SK-N-SH (cell line): ENCODE measurements around the gene EIF2S1. TPM values are rescaled to one million over a fixed set of nuclear protein-coding genes. Genes with fewer than 3 reads are reported as not detected.

Experiments used
- CTCF ChIA-PET: fragments of 300-600, 350-600 bp; formaldehyde crosslinking; extraction: SDS; loops from one replicate; lab custom pipeline; 2021; lab: Yijun Ruan, JAX
- POLR2A ChIA-PET: fragments of 350-600 bp; sonication (Branson Sonifier 250); formaldehyde crosslinking; extraction: SDS; loops from one replicate; lab custom pipeline; 2020; ENCODE audit warnings: antibody characterized with exemption, inconsistent platforms; lab: Yijun Ruan, JAX
- DNase-seq: peaks from one replicate; pipeline ENCODE4 v3.0.0; 2012
- H2AFZ ChIP-seq: fragments of 200-600 bp; sonication (generic); 2 replicates; pipeline ENCODE4 v1.8.1; 2016; ENCODE audit warnings: antibody characterized with exemption, mild to moderate bottlenecking, low read depth
- H3F3A ChIP-seq: fragments of 200-600 bp; sonication (generic); replicated peaks from 2 replicates; pipeline ENCODE3; 2016; ENCODE audit warnings: antibody characterized with exemption, mild to moderate bottlenecking; ENCODE audit not compliant: insufficient read depth
- H3K27ac ChIP-seq, 2 experiments: fragments of 200-500 bp in 1 of 2; fragments of 200-600 bp in 1 of 2; sonication (Bioruptor generic) in 1 of 2; sonication (generic), shearing (Covaris generic) in 1 of 2; 2 replicates each; pipeline versions ENCODE4 v1.5.1 to v1.6.1; 2014 to 2016; ENCODE audit warnings: low read depth in 2 of 2, inconsistent platforms in 1 of 2, low read length in 1 of 2, mild to moderate bottlenecking in 1 of 2, mixed read lengths in 1 of 2
- H3K27me3 ChIP-seq: fragments of 200-600 bp; sonication (generic), shearing (Covaris generic); 2 replicates; pipeline ENCODE4 v1.6.1; 2016; ENCODE audit warnings: mixed run types; ENCODE audit not compliant: insufficient read depth
- H3K36me3 ChIP-seq, 2 experiments: fragments of 200-500 bp in 1 of 2; fragments of 200-600 bp in 1 of 2; sonication (Bioruptor generic) in 1 of 2; sonication (generic) in 1 of 2; replicated peaks in 1 of 2; 2 replicates each; pipeline versions ENCODE3 to v1.5.1; 2014 to 2016; ENCODE audit warnings: low read length in 1 of 2, mild to moderate bottlenecking in 1 of 2; ENCODE audit not compliant: insufficient read depth in 2 of 2, control insufficient read depth in 1 of 2
- H3K4me1 ChIP-seq, 2 experiments: fragments of 200-500 bp in 1 of 2; fragments of 200-600 bp in 1 of 2; sonication (Bioruptor generic) in 1 of 2; sonication (generic), shearing (Covaris generic) in 1 of 2; 2 replicates each; pipeline versions ENCODE4 v1.5.1 to v1.6.1; 2014 to 2016; ENCODE audit warnings: low read depth in 1 of 2, low read length in 1 of 2, mixed run types in 1 of 2; ENCODE audit not compliant: insufficient read depth in 2 of 2, control insufficient read depth in 1 of 2
- H3K4me2 ChIP-seq: fragments of 200-600 bp; sonication (generic), shearing (Covaris generic); 2 replicates; pipeline ENCODE4 v1.6.1; 2017; ENCODE audit warnings: mixed run types
- H3K4me3 ChIP-seq, 2 experiments: fragments of 200-500 bp in 1 of 2; fragments of 200-600 bp in 1 of 2; sonication (Bioruptor generic) in 1 of 2; sonication (generic), shearing (Covaris generic) in 1 of 2; 2 replicates each; pipeline versions ENCODE4 v1.5.1 to v1.8.1; 2014 to 2016; ENCODE audit warnings: low read depth in 2 of 2, inconsistent platforms in 1 of 2, low read length in 1 of 2, mild to moderate bottlenecking in 1 of 2, mixed read lengths in 1 of 2, moderate library complexity in 1 of 2
- H3K79me2 ChIP-seq: fragments of 200-600 bp; sonication (generic); 2 replicates; pipeline ENCODE4 v1.8.1; 2017; ENCODE audit warnings: mild to moderate bottlenecking; ENCODE audit not compliant: insufficient read depth
- H3K9ac ChIP-seq: fragments of 200-600 bp; sonication (generic); 2 replicates; pipeline ENCODE4 v1.6.1; 2017; ENCODE audit warnings: mixed run types
- H3K9me2 ChIP-seq: fragments of 200-600 bp; sonication (generic); 2 replicates; pipeline ENCODE4 v1.6.1; 2017; ENCODE audit warnings: mixed run types
- H3K9me3 ChIP-seq: fragments of 200-600 bp; sonication (generic); 2 replicates; pipeline ENCODE4 v1.6.1; 2017; ENCODE audit warnings: mixed run types, mild to moderate bottlenecking, moderate library complexity
- H4K20me1 ChIP-seq: fragments of 200-600 bp; sonication (generic); 2 replicates; pipeline ENCODE4 v1.6.1; 2017; ENCODE audit warnings: mild to moderate bottlenecking, mixed run types; ENCODE audit not compliant: insufficient read depth
- ELF1 ChIP-seq: IDR thresholded peaks from 2 replicates; pipeline ENCODE4 v1.4.0; 2012
- EZH2phosphoT487 ChIP-seq: fragments of 200-600 bp; sonication (generic); IDR thresholded peaks from 2 replicates; pipeline ENCODE4 v1.6.1; 2017; ENCODE audit warnings: low read depth, mixed run types, mild to moderate bottlenecking, antibody characterized with exemption, moderate library complexity, borderline replicate concordance
- FOSL2 ChIP-seq: IDR thresholded peaks from 2 replicates; pipeline ENCODE4 v1.4.0; 2012; ENCODE audit warnings: low read depth, mild to moderate bottlenecking, moderate library complexity, borderline replicate concordance
- FOXM1 ChIP-seq: IDR thresholded peaks from 2 replicates; pipeline ENCODE4 v1.4.0; 2012; ENCODE audit warnings: low read depth, mild to moderate bottlenecking
- GABPA ChIP-seq: IDR thresholded peaks from 2 replicates; pipeline ENCODE4 v1.4.0; 2012; ENCODE audit warnings: low read depth, mild to moderate bottlenecking
- GATA2 ChIP-seq: sonication (generic); formaldehyde crosslinking; IDR thresholded peaks from 2 replicates; pipeline ENCODE4 v1.5.0; 2020; ENCODE audit warnings: mild to moderate bottlenecking, missing genetic modification reagents
- JUND ChIP-seq: IDR thresholded peaks from 2 replicates; pipeline ENCODE4 v1.4.0; 2012
- MEF2A ChIP-seq: IDR thresholded peaks from 2 replicates; pipeline ENCODE4 v1.4.0; 2012; ENCODE audit warnings: low read depth, borderline replicate concordance
- PBX3 ChIP-seq: IDR thresholded peaks from 2 replicates; pipeline ENCODE4; 2012
- POLR2AphosphoS5 ChIP-seq: IDR thresholded peaks from 2 replicates; pipeline ENCODE4 v1.6.1; 2012; ENCODE audit warnings: low read depth, low read length
- RAD21 ChIP-seq: IDR thresholded peaks from 2 replicates; pipeline ENCODE4 v1.6.1; 2012; ENCODE audit warnings: mild to moderate bottlenecking, low read length
- REST ChIP-seq: IDR thresholded peaks from 2 replicates; pipeline ENCODE4 v1.6.1; 2012; ENCODE audit warnings: mild to moderate bottlenecking, low read depth, low read length, moderate library complexity
- RFX5 ChIP-seq: IDR thresholded peaks from 2 replicates; pipeline ENCODE4 v1.6.1; 2012; ENCODE audit warnings: mild to moderate bottlenecking, improper control_type of control experiment, low read length
- SMC3 ChIP-seq: IDR thresholded peaks from 2 replicates; pipeline ENCODE4 v1.6.1; 2012; ENCODE audit warnings: low read depth, low read length, improper control_type of control experiment
- TAF1 ChIP-seq: IDR thresholded peaks from 2 replicates; pipeline ENCODE4 v1.6.1; 2012; ENCODE audit warnings: low read depth, mild to moderate bottlenecking, low read length, moderate library complexity, borderline replicate concordance
- TCF12 ChIP-seq: IDR thresholded peaks from 2 replicates; pipeline ENCODE4 v1.4.0; 2012
- TEAD4 ChIP-seq: IDR thresholded peaks from 2 replicates; pipeline ENCODE4 v1.4.0; 2012; ENCODE audit warnings: mild to moderate bottlenecking, borderline replicate concordance; ENCODE audit not compliant: insufficient read depth
- USF1 ChIP-seq: IDR thresholded peaks from 2 replicates; pipeline ENCODE4 v1.4.0; 2012; ENCODE audit warnings: low read depth, borderline replicate concordance
- YY1 ChIP-seq: IDR thresholded peaks from 2 replicates; pipeline ENCODE4 v1.4.0; 2012; ENCODE audit warnings: low read depth, mild to moderate bottlenecking
- WGBS: methylation state at CpG from one replicate; pipeline ENCODE4 v1.1.6; 2017; ENCODE audit warnings: low lambda C conversion rate; 5-methylcytosine and 5-hydroxymethylcytosine counted together
- polyA plus RNA-seq, 3 experiments: library from polyadenylated mRNA; depleted of rRNA; stranded (reverse); fragments of >200 nt; gene quantifications; 2 replicates each; pipeline ENCODE4 v1.2.3, GENCODE V29; 2012
- TF ChIP-seq, protein P1 (sequence below): fragments of 150-350 bp; IDR thresholded peaks from 2 replicates; pipeline ENCODE4 v1.6.1; 2016; ENCODE audit warnings: mild to moderate bottlenecking, low read depth, low read length
- TF ChIP-seq, protein P2 (sequence below): fragments of 150-350 bp; IDR thresholded peaks from 2 replicates; pipeline ENCODE4 v1.6.1; 2017; ENCODE audit warnings: antibody characterized with exemption, low read length, low read depth, borderline replicate concordance

The EIF2S1 gene
- polyA plus RNA-seq, 1 of the 3 experiments (the other 2 are of a cell fraction) = 57.2 TPM

GRCh38 chr14:67389275-67389674 lies 29.1 kb downstream of the EIF2S1 start:
- H3F3A ChIP-seq = peaks cover 17% of the 10 kb centered on the region
- no peak overlapping the region for H3K4me3 ChIP-seq
- H3K27me3 ChIP-seq = no peaks in the 10 kb centered on the region
- H3K9me3 ChIP-seq = no peaks in the 10 kb centered on the region
- peaks cover 26 to 33% of the 10 kb centered on the region in 2 experiments for H3K36me3 ChIP-seq
- no peaks in the 10 kb centered on the region; a peak in 1 of 4 replicates for H3K4me1 ChIP-seq
- H2AFZ ChIP-seq = no peak overlapping the region
- no peak overlapping the region for H3K4me2 ChIP-seq
- ChIA-PET CTCF (no interaction called here), POLR2A (no interaction called here)
- no peaks in the 10 kb centered on the region for H3K79me2 ChIP-seq
- H4K20me1 ChIP-seq = no peaks in the 10 kb centered on the region
- 95% methylated on average over 3 of the region's 3 CpGs for WGBS
- DNase-seq = no peak
- TF ChIP-seq, protein P1, sequence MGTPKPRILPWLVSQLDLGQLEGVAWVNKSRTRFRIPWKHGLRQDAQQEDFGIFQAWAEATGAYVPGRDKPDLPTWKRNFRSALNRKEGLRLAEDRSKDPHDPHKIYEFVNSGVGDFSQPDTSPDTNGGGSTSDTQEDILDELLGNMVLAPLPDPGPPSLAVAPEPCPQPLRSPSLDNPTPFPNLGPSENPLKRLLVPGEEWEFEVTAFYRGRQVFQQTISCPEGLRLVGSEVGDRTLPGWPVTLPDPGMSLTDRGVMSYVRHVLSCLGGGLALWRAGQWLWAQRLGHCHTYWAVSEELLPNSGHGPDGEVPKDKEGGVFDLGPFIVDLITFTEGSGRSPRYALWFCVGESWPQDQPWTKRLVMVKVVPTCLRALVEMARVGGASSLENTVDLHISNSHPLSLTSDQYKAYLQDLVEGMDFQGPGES = no peak
- TF ChIP-seq PBX3 (no peak), EZH2phosphoT487 (no peak), FOSL2 (no peak)
- no peak overlapping the region for H3K27ac ChIP-seq
- no peaks in the 10 kb centered on the region for H3K9me2 ChIP-seq
- no peak overlapping the region for H3K9ac ChIP-seq

GRCh38 chr14:67389811-67390534 lies 29.8 kb downstream of the EIF2S1 start:
- CTCF ChIA-PET = interaction anchor here (0.9 kb wide), 1 partner anchor 37 kb away, joined by 5 read pairs; no protein-coding TSS in a partner anchor
- Histone ChIP-seq H3K4me1 (no peaks in the 10 kb centered on the region; a peak in 1 of 4 replicates), H2AFZ (no peak overlapping the region), H3K4me2 (no peak overlapping the region), H3F3A (peaks cover 15% of the 10 kb centered on the region), H3K9me2 (no peaks in the 10 kb centered on the region), H3K9me3 (no peaks in the 10 kb centered on the region), H3K9ac (no peak overlapping the region), H3K27ac (no peak overlapping the region), H3K27me3 (no peaks in the 10 kb centered on the region), H3K79me2 (no peaks in the 10 kb centered on the region), H3K4me3 (no peak overlapping the region), H3K36me3 (peaks cover 20 to 26% of the 10 kb centered on the region in 2 experiments), H4K20me1 (no peaks in the 10 kb centered on the region)
- no peak for DNase-seq
- 100% methylated on average over 1 of the region's 1 CpG for WGBS
- POLR2A ChIA-PET = no interaction called here
- TF ChIP-seq RFX5 (no peak), POLR2AphosphoS5 (no peak), RAD21 (no peak), ELF1 (no peak), JUND (no peak), YY1 (no peak), GABPA (no peak), FOXM1 (no peak), MEF2A (no peak), TCF12 (no peak), TAF1 (no peak), SMC3 (no peak), GATA2 (no peak), REST (no peak), TEAD4 (no peak), USF1 (no peak)
- TF ChIP-seq, protein P2, sequence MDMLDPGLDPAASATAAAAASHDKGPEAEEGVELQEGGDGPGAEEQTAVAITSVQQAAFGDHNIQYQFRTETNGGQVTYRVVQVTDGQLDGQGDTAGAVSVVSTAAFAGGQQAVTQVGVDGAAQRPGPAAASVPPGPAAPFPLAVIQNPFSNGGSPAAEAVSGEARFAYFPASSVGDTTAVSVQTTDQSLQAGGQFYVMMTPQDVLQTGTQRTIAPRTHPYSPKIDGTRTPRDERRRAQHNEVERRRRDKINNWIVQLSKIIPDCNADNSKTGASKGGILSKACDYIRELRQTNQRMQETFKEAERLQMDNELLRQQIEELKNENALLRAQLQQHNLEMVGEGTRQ = no peak
